H1 (cell line): Measurements from ENCODE around the gene HNRNPAB. TPM values are rescaled to one million over a fixed set of nuclear protein-coding genes. Genes with fewer than 3 reads are reported as not detected.

Experiments
- BCL11A ChIP-seq, 2 experiments: IDR thresholded peaks; one replicate each; pipeline ENCODE4 v1.6.1; 2011; ENCODE audit warnings: low read depth in 2 of 2, low read length in 2 of 2, mild to moderate bottlenecking in 2 of 2
- BRCA1 ChIP-seq: IDR thresholded peaks from 2 replicates; pipeline ENCODE4 v1.6.1; 2012; ENCODE audit warnings: low read depth, low read length, improper control_type of control experiment
- FOSL1 ChIP-seq: IDR thresholded peaks from 2 replicates; pipeline ENCODE4 v1.6.1; 2011; ENCODE audit warnings: mild to moderate bottlenecking, low read depth, low read length, moderate library complexity; ENCODE audit not compliant: insufficient read depth
- POLR2A ChIP-seq, 2 experiments: IDR thresholded peaks; 1 replicate in 1 of 2; 2 replicates in 1 of 2; pipeline ENCODE4 v1.6.1; 2011; ENCODE audit warnings: low read depth in 2 of 2, low read length in 2 of 2, mild to moderate bottlenecking in 2 of 2; ENCODE audit errors: control extremely low read depth in 1 of 2
- SAP30 ChIP-seq: fragments of 300-600 bp; sonication (generic); IDR thresholded peaks from 2 replicates; pipeline ENCODE4 v1.7.1; 2012; ENCODE audit warnings: low read length, moderate library complexity, mild to moderate bottlenecking, inconsistent platforms; ENCODE audit not compliant: insufficient read depth, insufficient replicate concordance
- TEAD4 ChIP-seq: IDR thresholded peaks from 2 replicates; pipeline ENCODE4 v1.6.1; 2012; ENCODE audit warnings: low read depth, low read length, inconsistent platforms, mixed read lengths
- polyA plus RNA-seq, 7 experiments: library from polyadenylated mRNA; depleted of rRNA in 3 of 7; stranded (reverse) in 5 of 7; unstranded in 2 of 7; fragments of >200 nt in 5 of 7; fragments of 200-250 nt in 2 of 7; gene quantifications; 1 replicate in 5 of 7; 2 replicates in 1 of 7; 4 replicates in 1 of 7; pipeline versions ENCODE4 v1.2.1 to v1.2.3, GENCODE V29; 2011 to 2013; ENCODE audit warnings: missing spikeins in 2 of 7, mixed read lengths in 2 of 7
- total RNA-seq: library from RNA; stranded (reverse); fragmentation: NEBNext Ultra II Directional; extraction: Animal tissue kit (Norgen Biotek cat#: 25700); gene quantifications from 2 replicates; pipeline ENCODE4 v1.2.1, GENCODE V29; 2021

HNRNPAB gene
- total and polyA plus RNA-seq, 2 of the 8 experiments (the other 6 are each of a cell fraction or from before 2014, with no cell fraction given): 373 to 563 TPM

DNA sequence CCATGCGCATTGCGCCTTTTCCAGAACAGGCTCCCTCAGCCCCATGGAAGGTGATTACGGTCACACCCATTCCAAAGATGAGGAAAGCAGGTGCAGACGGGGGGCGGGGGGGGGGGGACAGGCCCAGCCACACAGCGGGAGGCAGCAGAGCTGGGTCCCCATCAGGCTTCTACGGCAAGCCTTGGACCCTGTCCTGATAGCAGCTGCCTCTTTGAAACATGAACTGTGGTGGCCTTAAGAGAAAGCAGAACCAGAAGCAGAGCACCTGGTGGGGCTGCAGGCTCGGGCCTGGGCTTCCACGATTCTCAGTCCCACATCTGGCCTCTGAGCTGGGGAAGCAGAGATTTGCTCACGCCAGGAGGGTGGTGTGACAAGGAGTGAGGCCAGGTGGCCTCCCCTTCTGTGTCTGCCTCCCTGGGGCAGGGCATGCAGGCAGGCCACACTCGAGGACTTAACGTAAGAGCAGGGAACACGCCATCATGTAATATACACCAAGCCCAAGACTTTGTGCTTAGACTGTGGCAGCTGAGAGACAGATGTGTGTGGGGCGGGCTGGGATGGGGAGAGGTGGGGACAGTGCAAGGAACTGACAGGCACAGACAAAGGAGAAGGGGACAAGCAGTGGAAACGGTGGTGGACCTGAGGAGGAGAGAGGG, 42.4 kb downstream of the HNRNPAB start (continued):
- TF ChIP-seq SAP30 (no peak), TEAD4 (no peak), BCL11A (IDR thresholded peaks at IDR 0.05; ENCODE audit: low read depth in 2 of 2, low read length in 2 of 2) (no peak), FOSL1 (no peak), POLR2A (IDR thresholded peaks at IDR 0.05; ENCODE audit: control extremely low read depth in 1 of 2, low read depth in 2 of 2, low read length in 2 of 2) (no peak), BRCA1 (no peak)
